Melanocyte of skin (primary cell): Measurements from ENCODE around the gene NHSL2. TPM values are rescaled to one million over a fixed set of nuclear protein-coding genes. Genes with fewer than 3 reads are reported as not detected.

Source experiments
- small RNA-seq, 2 donors: library from RNA; depleted of rRNA; stranded (forward); fragments of <200 nt; gene quantifications; one replicate each; pipeline ENCODE3, GENCODE V24; 2012
- total RNA-seq, 2 donors: library from RNA; depleted of rRNA; stranded (reverse); fragments of >200 nt; gene quantifications; 2 replicates each; pipeline ENCODE4 v1.2.3, GENCODE V29; 2012

NHSL2 gene
- under 1 TPM in 1 of 2 donors, not detected in 1; under 0.01 TPM for total RNA-seq

GRCh38 chrX:71910643-71910985 is at the start of gene NHSL2:
Gene NHSL2 (plus strand): TSS chrX:71910845.

DNA sequence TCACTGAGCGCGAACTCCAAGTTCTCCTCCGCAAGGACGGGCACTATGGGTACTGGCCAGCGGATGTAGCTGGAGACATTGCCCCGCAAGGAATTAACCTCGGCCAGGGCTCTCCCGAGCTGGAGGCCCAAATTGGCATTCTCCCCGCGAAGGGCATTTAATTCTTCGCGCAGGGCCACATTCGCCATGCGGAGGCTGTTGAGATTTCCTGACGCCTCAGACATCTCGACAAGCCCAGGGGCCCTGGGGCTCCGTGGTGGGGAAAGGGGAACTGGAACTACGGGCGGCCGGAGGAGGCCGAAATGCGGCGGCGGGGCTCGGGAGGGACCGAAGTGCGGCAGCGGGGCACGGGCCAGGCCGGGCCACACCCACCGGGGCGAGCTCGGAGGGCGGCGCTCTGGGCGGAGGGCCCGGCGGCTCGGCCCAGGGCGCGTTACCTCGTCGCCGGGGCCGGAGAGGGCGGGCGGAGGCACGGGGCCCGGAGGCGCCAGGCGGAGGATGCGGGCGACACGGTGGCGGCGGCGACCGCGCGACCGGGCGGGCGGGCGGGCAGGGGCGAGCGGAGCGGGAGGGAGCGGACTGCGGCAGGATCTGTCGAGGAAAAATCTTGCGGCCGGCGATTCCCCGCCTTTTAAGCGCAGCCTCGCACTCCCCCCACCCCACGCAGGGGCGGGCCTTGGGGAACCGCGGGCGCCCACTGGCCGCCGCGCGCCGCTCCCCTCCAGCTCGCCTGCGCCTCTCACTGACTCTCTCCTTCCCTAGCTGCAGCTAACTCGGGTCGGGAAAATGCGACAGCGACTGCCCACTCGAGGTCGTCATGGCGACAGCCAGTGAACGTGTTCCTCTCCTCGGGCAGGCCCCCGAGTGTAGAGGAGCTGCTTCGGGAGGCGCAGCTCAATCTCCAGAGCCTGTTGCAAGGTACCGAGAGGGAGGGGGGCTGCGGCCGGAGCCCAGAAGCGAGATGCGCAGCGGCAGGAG is 221.0 kb downstream of the NHSL2 start, which contains the start of gene RTL5:
Gene RTL5, minus strand, starts transcription at position 599 of the 978 bp plus-strand sequence.

DNA sequence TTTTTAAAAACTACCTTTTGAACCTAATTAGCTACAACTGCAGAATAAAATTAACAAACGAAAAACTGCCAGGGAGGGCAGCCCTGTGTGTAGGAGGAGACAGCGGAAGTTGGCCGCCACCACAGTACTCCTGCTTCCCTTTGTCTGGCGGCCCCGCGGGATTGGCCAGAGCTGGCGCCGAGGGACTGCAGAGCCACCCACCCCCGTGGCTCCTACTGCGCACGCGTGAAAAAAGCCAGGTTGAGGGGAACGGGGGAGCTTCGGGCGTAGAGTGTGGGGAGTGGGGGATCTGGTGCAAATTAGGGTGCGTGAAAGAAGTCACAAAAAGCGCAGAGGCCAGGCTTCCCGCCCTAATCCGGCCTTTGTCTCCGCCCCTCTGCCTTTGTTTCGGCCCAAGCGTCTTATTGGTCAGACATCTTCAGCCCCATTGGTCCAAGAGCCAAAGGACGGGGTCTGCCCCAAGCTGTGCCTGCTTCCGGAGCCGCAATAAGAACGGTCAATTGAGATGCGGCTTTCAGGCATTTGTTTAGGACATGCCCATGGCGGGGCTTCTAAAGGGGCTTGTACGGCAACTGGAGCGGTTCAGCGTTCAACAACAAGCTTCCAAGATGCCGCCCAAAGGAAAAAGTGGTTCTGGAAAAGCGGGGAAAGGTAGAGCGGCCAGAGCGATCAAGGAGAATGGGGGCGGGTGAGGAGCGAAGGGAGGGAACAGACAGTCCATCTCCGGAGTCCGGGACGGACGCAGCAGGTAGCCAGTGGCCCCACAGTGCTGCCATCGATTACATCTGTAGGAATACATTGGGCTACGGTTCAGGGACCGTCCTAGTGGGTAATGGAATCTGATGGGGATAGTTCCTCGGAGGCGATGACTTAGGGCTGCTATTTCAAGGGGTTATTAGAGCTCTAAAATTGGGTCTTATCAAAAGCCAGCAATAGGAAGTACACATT is 270.8 kb downstream of the NHSL2 start, which contains the start of gene PIN4:
Gene PIN4, plus strand, starts transcription at position 580 of the 948 bp plus-strand sequence. Its CDS starts 29 bp downstream, at position 609.

Small RNA genes within 50 kb of the gene (small RNA-seq; reads per million reads assigned to genes)
- gene RNU6-1078P: 0 reads per million in 2 donors

Other genes starting within 250 kb of the NHSL2 start
- not detected for gene CXorf49, start 192.6 kb upstream of the NHSL2 start, total RNA-seq
- gene CXorf49B, start 147.5 kb upstream of the NHSL2 start, total RNA-seq: not detected
- under 1 TPM; under 0.01 to 0.69 TPM for gene RTL5, start 221.1 kb downstream of the NHSL2 start, total RNA-seq